Right atrium auricular region (tissue), 2 donors: ENCODE measurements around the gene PSENEN. TPM values are rescaled to one million over a fixed set of nuclear protein-coding genes. Genes with fewer than 3 reads are reported as not detected.
"Not testable (repeated sequence)": the region's sequence is repeated elsewhere in the genome, so short reads cannot be mapped to it uniquely, and the experiment has no call there.

ENCODE experiments used
- DNase-seq: peaks from one replicate; pipeline ENCODE4 v3.0.0-alpha.2; 2019; ENCODE audit warnings: low spot score
- H3K27ac ChIP-seq, 2 donors: fragments of 200-600 bp; sonication (generic); 1 replicate in 1 of 2; 2 replicates in 1 of 2; pipeline ENCODE4 v1.5.1; 2016 to 2019
- H3K27me3 ChIP-seq, 2 donors: fragments of 200-600 bp; sonication (generic); one replicate each; pipeline versions ENCODE4 v1.5.1 to v1.6.0; 2017 to 2019
- H3K36me3 ChIP-seq: fragments of 200-600 bp; sonication (generic); one replicate; pipeline ENCODE4 v1.5.1; 2016
- H3K4me1 ChIP-seq, 2 donors: fragments of 200-600 bp; sonication (generic); one replicate each; pipeline versions ENCODE4 v1.5.1 to v1.6.0; 2017 to 2019
- H3K4me3 ChIP-seq, 2 donors: fragments of 200-600 bp; sonication (generic); 1 replicate in 1 of 2; 2 replicates in 1 of 2; pipeline ENCODE4 v1.5.1; 2017 to 2019; ENCODE audit warnings: mild to moderate bottlenecking in 1 of 2, moderate library complexity in 1 of 2
- H3K9me3 ChIP-seq, 2 donors: fragments of 200-600 bp; sonication (generic); one replicate each; pipeline ENCODE4 v1.5.1; 2019
- CTCF ChIP-seq, 2 donors: fragments of 200-600 bp; sonication (generic); IDR thresholded peaks; one replicate each; pipeline ENCODE4 v1.5.1; 2019; ENCODE audit warnings: antibody characterized with exemption in 2 of 2
- total RNA-seq, 2 donors: library from RNA; depleted of rRNA; stranded (reverse); fragments of >200 nt; gene quantifications; one replicate each; pipeline ENCODE4 v1.1.0, GENCODE V29; 2016

PSENEN gene
- total RNA-seq, 2 donors from 2014 or later: 26.1 to 35.0 TPM

GRCh38 chr19:35792312-35792711 is 46.9 kb downstream of the PSENEN start:
- H3K27me3 ChIP-seq: peaks cover 0 to 1% of the 10 kb centered on the region in 2 donors
- no peaks in the 10 kb centered on the region for H3K36me3 ChIP-seq
- no peaks in the 10 kb centered on the region for H3K9me3 ChIP-seq
- H3K4me1 ChIP-seq: peaks cover 0 to 1% of the 10 kb centered on the region in 2 donors
- no peak overlapping the region for H3K27ac ChIP-seq
- H3K4me3 ChIP-seq: no peak overlapping the region
- no peak for TF ChIP-seq CTCF (IDR thresholded peaks at IDR 0.05)
- no peak for DNase-seq

GRCh38 chr19:35792888-35793287 is 47.4 kb downstream of the PSENEN start:
- peaks cover 0 to 6% of the 10 kb centered on the region in 2 donors for H3K27me3 ChIP-seq
- H3K4me1 ChIP-seq: peaks cover 0 to 6% of the 10 kb centered on the region in 2 donors
- no peak overlapping the region for H3K4me3 ChIP-seq
- no peaks in the 10 kb centered on the region for H3K9me3 ChIP-seq
- TF ChIP-seq CTCF (IDR thresholded peaks at IDR 0.05): no peak
- DNase-seq: no peak
- no peaks in the 10 kb centered on the region for H3K36me3 ChIP-seq
- no peak overlapping the region for H3K27ac ChIP-seq

- Histone ChIP-seq H3K4me1 (peaks cover 0 to 6% of the 10 kb centered on the region in 2 donors), H3K9me3 (no peaks in the 10 kb centered on the region), H3K27ac (no peak overlapping the region), H3K4me3 (no peak overlapping the region), H3K27me3 (peaks cover 0 to 6% of the 10 kb centered on the region in 2 donors), H3K36me3 (no peaks in the 10 kb centered on the region)
- TF ChIP-seq CTCF (IDR thresholded peaks at IDR 0.05): no peak
- no peak for DNase-seq
Observed at GRCh38 chr19:35793381-35794165, 48.1 kb downstream of the PSENEN start.

GRCh38 chr19:35795564-35795963 is 50.1 kb downstream of the PSENEN start:
- H3K27me3 ChIP-seq, H3K27ac ChIP-seq, H3K9me3 ChIP-seq, H3K4me3 ChIP-seq, H3K4me1 ChIP-seq, H3K36me3 ChIP-seq, DNase-seq: not testable (repeated sequence)

Other genes starting within 250 kb of the PSENEN start
- 10 to 100 TPM in 1 of 2 donors, 1 to 10 TPM in 1; 6.9 to 52.4 TPM for gene DMKN, start 232.0 kb upstream of the PSENEN start, total RNA-seq
- gene SBSN, start 217.3 kb upstream of the PSENEN start, total RNA-seq: not detected
- not detected for gene GAPDHS, start 212.2 kb upstream of the PSENEN start, total RNA-seq
- 100 to 1,000 TPM in 1 of 2 donors, 10 to 100 TPM in 1; 93.3 to 106 TPM for gene TMEM147, start 200.0 kb upstream of the PSENEN start, total RNA-seq
- gene ATP4A, start 182.0 kb upstream of the PSENEN start, total RNA-seq: not detected
- not detected for gene PMIS2, start 159.5 kb upstream of the PSENEN start, total RNA-seq
- 1 to 10 TPM; 2.2 to 3.9 TPM for gene HAUS5, start 132.9 kb upstream of the PSENEN start, total RNA-seq
- gene RBM42, start 116.6 kb upstream of the PSENEN start, total RNA-seq: 10 to 100 TPM; 40.4 to 52.4 TPM
- 1 to 10 TPM in 1 of 2 donors, not detected in 1; 1.2 TPM for gene ETV2, start 103.9 kb upstream of the PSENEN start, total RNA-seq
- gene COX6B1, start 97.3 kb upstream of the PSENEN start, total RNA-seq: 1,000 to 10,000 TPM; 1,397 to 1,663 TPM
- gene UPK1A, start 79.1 kb upstream of the PSENEN start, total RNA-seq: not detected
- not detected for gene ZBTB32, start 41.1 kb upstream of the PSENEN start, total RNA-seq
- 10 to 100 TPM; 11.9 to 12.9 TPM for gene KMT2B, start 27.6 kb upstream of the PSENEN start, total RNA-seq
- 1 to 10 TPM; 1.8 to 6.4 TPM for gene IGFLR1, start 3.2 kb upstream of the PSENEN start, total RNA-seq
- gene U2AF1L4, start 233 bp upstream of the PSENEN start, total RNA-seq: 10 to 100 TPM; 19.9 to 33.1 TPM
- 10 to 100 TPM in 1 of 2 donors, 1 to 10 TPM in 1; 8.9 to 13.6 TPM for gene LIN37, start 2.9 kb downstream of the PSENEN start, total RNA-seq
- gene HSPB6, start 11.4 kb downstream of the PSENEN start, total RNA-seq: 100 to 1,000 TPM in 1 of 2 donors, 10 to 100 TPM in 1; 98.4 to 104 TPM
- gene PROSER3, start 12.5 kb downstream of the PSENEN start, total RNA-seq: 1 to 10 TPM; 7.2 TPM
- 1 to 10 TPM; 1.3 to 1.4 TPM for gene ARHGAP33, start 29.9 kb downstream of the PSENEN start, total RNA-seq
- not detected for gene PRODH2, start 67.2 kb downstream of the PSENEN start, total RNA-seq
- gene NPHS1, start 106.9 kb downstream of the PSENEN start, total RNA-seq: not detected
- under 1 TPM in 1 of 2 donors, not detected in 1; 0.51 TPM for gene KIRREL2, start 111.3 kb downstream of the PSENEN start, total RNA-seq
- gene APLP1, start 122.9 kb downstream of the PSENEN start, total RNA-seq: 10 to 100 TPM; 17.5 to 33.6 TPM
- gene NFKBID, start 154.9 kb downstream of the PSENEN start, total RNA-seq: 1 to 10 TPM; 1.3 to 2.1 TPM
- 1 to 10 TPM in 1 of 2 donors, not detected in 1; 3.3 TPM for gene HCST, start 156.9 kb downstream of the PSENEN start, total RNA-seq
- gene TYROBP, start 162.6 kb downstream of the PSENEN start, total RNA-seq: 10 to 100 TPM; 26.1 to 85.4 TPM
- gene LRFN3, start 190.7 kb downstream of the PSENEN start, total RNA-seq: 10 to 100 TPM; 10.5 to 13.1 TPM
- gene SDHAF1, start 249.5 kb downstream of the PSENEN start, total RNA-seq: 10 to 100 TPM; 30.8 to 34.9 TPM